Fibroblast of the aortic adventitia (primary cell): Measurements from ENCODE around the gene MYL3. TPM values are rescaled to one million over a fixed set of nuclear protein-coding genes. Genes with fewer than 3 reads are reported as not detected.

Source experiments
- DNase-seq: peaks from one replicate; pipeline ENCODE4 v3.0.0-alpha.2; 2010; ENCODE audit warnings: low read depth
- H3K4me3 ChIP-seq: 2 replicates; pipeline ENCODE4 v1.5.1; 2011; ENCODE audit warnings: low read depth, mild to moderate bottlenecking, control low read depth, low read length, moderate library complexity
- CTCF ChIP-seq: IDR thresholded peaks from 2 replicates; pipeline ENCODE4 v1.5.1; 2011; ENCODE audit warnings: mild to moderate bottlenecking, low read length, control low read depth, inconsistent platforms; ENCODE audit not compliant: insufficient read depth
- total RNA-seq: library from RNA; depleted of rRNA; stranded (reverse); fragments of >200 nt; gene quantifications from 2 replicates; pipeline ENCODE4 v1.2.3, GENCODE V29; 2012; ENCODE audit warnings: low replicate concordance

The MYL3 gene
- total RNA-seq, 1 donor, result not detected

DNA sequence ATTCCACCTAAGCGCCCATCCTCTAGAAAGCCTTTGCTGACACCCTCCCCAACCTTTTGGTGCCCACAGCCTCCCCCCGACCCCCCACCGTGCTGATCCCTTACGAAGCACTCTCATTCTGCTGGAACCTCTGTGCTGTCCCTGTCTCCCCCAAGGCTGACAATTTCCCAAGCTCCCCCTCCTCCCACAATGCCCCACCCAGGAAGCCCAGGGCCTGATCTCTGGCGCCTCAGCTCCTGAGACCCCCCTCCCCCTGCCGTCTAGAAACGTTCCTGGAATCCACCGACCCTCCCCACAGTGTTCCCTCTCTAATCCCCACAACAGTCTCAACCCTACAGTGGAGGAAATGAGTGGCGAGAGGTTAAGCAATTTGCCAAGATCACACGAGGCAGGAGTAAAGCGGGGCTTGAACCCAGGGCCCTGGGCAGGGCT, 18.3 kb downstream of the MYL3 start:
- no peak for DNase-seq
- no peak overlapping the region for H3K4me3 ChIP-seq

GRCh38 chr3:46844397-46844796, 18.8 kb downstream of the MYL3 start:
- no peak overlapping the region for H3K4me3 ChIP-seq
- TF ChIP-seq CTCF, result no peak
- DNase-seq, result no peak

More for the DNA sequence above, 18.3 kb downstream of the MYL3 start:
- no peak for TF ChIP-seq CTCF

- no peak for DNase-seq
- TF ChIP-seq CTCF, result no peak
These were observed 19.7 kb downstream of the MYL3 start for GRCh38 chr3:46843508-46843907.

GRCh38 chr3:46840491-46840890, 22.8 kb downstream of the MYL3 start:
- TF ChIP-seq CTCF, result no peak
- DNase-seq, result no peak
- H3K4me3 ChIP-seq, result no peak overlapping the region

More at GRCh38 chr3:46843508-46843907, 19.7 kb downstream of the MYL3 start:
- no peak overlapping the region for H3K4me3 ChIP-seq

GRCh38 chr3:46838301-46838700, 24.9 kb downstream of the MYL3 start:
- TF ChIP-seq CTCF, result no peak
- no peak for DNase-seq

DNA sequence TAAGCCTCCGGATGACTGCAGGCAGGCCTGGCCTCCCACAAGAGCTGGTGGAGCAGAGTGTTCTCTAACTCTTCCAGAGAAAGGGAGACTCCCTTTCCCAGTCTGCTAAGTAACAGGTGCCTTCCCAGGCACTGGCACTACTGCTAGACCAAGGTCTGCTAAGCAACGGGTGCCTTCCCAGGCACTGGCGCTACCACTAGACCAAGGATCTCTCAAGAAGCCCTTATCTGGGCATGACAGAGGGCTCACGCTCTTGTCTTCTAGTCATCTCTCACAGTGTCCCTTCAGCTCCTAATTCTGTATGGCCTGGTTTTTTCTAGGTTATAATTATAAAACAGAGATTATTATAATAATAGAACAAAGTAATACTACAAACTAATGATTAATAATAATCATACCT, 27.8 kb downstream of the MYL3 start:
- H3K4me3 ChIP-seq, result no peak overlapping the region
- DNase-seq, result no peak
- TF ChIP-seq CTCF, result no peak

More at GRCh38 chr3:46838301-46838700, 24.9 kb downstream of the MYL3 start:
- no peak overlapping the region for H3K4me3 ChIP-seq

DNA sequence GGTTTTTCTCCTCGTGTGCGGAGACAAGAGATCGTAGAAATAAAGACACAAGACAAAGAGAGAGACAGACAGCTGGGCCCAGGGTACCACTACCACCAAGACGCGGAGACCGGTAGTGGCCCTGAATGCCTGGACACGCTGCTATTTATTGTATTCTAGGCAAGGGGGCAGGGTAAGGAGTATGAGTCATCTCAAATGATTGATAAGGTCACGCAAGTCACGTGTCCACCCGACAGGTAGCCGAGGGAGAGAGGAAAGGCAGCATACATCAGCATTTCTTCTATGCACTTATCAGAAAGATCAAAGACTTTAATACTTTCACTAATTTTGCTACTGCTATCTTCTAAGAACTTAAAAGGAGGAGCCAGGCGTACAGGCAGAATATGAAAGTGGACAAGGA, 28.2 kb downstream of the MYL3 start:
- no peak overlapping the region for H3K4me3 ChIP-seq
- TF ChIP-seq CTCF, result no peak

More for the DNA sequence above, 28.2 kb downstream of the MYL3 start:
- DNase-seq, result no peak
